ENCODE results near the gene CALML6.
A peak's percentile ranks its signal among the peaks of the same experiment; 100 is the strongest.

CALML6 gene

GRCh38 chr1:1911350-1912041, 3.6 kb upstream of the CALML6 start:
- no peak for DNase-seq (ENCODE audit: low read depth)

DNA sequence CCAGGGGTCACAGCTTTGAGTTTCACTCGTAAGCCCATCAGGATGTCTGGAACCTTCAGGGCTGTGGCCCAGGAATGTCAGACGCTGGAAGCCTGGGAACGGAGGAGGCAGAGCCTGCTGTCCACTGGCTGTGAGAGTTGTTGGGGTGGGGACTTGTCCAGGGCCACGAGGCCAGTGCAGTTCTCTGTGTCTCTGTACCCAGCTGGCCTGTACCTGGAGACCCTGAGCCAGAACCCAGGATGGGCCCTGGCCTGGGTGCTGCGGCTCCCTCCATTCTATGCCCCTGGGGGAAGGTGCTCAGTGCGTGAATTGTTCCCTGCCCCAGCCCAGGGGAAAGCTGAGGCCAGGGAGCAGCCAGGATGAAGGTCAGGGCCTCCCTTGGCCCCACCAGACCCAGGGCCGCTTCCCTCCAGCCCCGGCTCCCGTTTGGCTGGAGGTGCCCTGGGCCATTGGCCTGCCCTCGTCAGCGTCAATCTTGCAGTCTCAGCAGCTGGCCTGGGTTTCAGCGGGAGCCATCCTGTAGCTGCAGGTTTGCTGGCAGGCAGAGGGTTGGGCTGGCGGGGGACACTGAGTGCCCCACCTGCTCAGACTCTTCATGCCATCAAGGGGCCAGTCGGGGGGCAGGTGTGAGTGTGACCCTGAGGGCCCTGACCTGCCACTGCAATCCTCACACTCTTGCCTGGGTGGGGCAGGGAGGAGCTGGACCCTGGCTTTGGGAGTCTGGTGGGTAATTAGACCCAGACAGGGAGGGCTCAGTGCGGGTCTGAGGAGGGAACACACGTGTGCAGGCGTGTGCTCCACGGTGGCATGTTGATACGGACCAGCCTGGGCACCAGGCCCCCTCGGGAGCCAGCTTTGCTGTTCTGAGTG, 724 bp upstream of the CALML6 start:
- no peak for DNase-seq (ENCODE audit: low read depth)

- DNase-seq (ENCODE audit: low read depth) = no peak
Measured at GRCh38 chr1:1915911-1916840, 1.1 kb downstream of the CALML6 start.

- no peak for DNase-seq (ENCODE audit: low read depth)
Measured at GRCh38 chr1:1916851-1917251, 1.8 kb downstream of the CALML6 start.

DNA sequence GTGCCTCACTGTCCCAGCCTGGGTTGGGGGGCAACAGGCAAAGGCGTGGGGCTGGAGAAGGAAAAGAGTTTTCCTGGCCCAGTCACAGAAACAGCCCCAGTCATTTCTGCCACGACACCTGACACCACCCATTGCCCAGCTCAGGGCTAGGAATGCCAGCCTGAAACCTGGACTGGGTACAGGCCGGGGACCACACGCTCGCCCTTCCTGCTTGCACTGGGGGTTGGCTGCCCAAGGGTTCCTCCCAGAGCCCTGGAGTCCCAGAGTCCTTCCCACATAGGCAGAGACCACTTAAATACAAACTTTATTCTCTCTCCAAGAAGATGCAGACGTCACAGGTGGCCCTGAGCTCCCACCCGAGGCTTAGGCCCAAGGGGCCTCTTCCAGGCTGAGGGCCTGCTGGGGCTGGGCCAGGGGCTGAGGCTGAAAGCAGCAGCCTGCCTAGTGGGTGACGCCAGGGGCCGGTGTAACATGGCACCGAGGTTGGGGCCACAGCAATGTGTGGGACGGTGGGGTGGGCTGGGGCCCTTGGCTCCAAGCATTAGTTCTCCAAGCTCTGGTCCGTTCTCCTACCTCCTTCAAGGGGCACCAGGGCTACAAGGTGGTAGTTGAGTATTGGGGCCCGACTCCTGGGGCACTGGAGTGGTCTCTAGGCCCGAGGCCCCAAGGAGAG, 2.4 kb downstream of the CALML6 start:
- DNase-seq (ENCODE audit: low read depth) = no peak

- no peak for DNase-seq (ENCODE audit: low read depth)
Measured at GRCh38 chr1:1917995-1918900, 3.2 kb downstream of the CALML6 start.

DNA sequence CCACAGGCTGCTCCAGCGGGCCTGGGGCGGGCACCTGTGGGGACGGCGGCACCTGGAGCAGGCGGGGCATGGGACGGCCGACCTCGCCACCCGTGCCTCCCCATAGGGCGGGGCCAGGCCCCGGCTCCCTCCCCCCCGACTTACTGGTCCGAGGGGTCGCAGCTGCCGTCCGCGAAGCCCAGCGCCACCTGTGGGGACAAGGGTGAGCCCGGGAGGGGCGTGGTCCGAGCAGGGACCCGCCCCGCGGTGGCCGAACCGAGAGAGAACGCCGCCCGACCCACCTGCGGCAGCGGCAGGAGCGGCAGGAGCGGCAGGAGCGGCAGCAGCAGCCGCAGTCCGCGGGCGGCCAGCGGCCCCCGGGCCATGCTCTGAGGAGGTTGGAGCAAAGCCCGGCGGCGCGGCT, 3.8 kb downstream of the CALML6 start, which contains the start of gene TMEM52:
TSS of gene TMEM52 (minus strand) at position 379 of the 403 bp plus-strand sequence. CDS start at position 365, 14 bp downstream.
- DNase-seq (ENCODE audit: low read depth) = no peak

DNA sequence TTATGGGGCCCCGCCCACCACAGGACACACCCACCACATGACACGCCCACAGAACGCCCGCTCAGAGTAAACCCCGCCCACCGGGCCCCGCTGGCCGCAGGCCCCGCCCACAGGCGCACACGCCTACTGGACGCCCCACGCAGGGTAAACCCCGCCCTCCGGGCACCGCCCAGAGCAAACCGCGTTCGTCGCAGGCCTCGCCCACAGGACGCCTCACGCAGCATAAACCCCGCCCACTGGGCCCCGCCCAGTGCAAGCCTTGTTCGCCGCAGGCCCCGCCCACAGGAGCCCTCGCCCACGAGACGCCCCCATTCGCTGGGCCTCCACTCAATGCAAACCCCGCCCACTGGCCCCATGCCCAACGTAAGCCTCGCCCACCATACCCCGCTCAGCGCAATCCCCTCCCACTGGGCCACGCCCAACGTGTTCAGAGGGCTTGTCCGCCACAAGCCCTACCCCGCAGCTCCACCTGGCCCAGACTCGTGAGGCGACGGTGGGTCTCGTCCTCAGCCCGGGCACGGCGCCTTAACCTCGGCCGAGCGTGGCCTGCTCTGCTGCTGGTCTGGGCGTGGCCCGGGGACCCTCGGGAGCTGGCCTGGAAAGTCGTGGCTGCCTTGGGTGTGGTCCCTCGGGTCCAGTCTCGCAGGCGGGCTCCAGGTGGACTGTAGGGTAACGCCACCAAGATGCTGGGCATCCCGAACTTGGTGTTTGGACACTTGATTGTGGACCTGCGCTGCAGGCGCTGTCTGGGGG, 4.4 kb downstream of the CALML6 start:
- DNase-seq (ENCODE audit: low read depth) = peak; percentile 67

DNA sequence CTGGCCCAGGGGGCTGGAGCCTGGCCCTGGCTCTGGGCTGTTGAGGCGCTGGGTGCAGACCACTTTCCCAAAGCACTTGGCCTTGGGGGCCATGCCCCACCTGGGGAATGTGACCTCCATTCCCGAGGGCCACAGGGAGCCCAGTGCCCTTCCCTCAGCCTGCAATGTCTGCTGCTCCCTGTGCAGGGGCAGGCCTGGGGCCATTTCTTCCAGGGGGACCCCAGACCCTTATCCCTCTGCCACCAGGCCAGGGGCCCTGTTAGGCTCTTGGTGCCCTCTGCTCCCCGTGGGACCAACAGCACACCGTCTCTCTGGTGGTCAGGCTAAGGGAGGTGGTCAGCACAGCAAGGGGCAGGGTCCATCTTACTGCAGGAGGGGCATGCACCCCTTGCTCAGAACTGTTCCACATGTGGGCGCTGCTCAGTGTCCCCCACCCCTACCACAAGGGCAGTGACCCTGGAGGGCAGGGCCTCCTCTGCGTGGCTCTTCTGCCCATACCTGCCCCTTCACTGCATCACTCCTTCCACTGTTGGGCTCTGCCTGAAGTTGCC, 5.1 kb downstream of the CALML6 start:
- DNase-seq (ENCODE audit: low read depth) = no peak

DNA sequence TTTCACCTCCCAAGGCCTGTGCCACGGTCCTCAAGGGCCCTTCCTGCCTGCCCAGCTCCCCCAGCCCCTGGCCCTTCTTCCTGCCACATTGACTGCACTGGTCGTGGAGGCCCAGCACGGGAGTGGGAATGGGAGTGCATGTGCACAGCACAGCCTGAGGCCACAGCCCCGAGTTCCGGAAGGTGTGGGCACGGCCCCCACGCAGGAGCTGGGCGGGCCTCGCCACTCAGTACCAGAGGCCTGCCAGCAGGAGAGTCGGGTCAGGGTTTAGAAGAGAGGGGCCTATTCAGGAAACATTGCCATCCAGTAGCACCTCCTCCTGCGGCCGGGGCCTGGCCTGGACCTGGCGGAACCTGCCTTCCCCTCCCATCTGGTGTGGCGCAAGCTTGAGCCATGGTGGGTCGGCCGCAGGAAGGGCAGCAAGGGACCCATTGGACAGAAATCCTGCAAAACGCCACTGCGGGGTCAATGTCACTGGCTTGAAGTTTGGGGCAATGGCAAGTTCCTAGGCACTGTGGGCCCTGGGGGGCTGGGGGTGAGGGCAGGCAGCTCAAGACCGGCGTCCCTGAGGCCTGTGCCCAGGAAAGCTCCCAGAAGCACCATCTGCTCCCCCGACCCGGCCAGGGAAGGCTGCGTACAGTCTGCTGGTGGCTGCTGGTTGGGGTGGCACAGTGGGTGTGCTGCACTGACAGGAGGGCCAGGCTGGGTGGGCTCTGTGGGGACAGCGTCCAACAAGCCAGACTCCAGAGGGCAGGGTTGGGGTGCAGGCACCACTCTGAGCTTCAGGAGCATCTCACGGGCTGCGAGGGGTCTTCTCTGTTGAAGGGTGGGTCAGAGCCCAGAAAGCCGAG, 5.8 kb downstream of the CALML6 start:
- no peak for DNase-seq (ENCODE audit: low read depth)

DNA sequence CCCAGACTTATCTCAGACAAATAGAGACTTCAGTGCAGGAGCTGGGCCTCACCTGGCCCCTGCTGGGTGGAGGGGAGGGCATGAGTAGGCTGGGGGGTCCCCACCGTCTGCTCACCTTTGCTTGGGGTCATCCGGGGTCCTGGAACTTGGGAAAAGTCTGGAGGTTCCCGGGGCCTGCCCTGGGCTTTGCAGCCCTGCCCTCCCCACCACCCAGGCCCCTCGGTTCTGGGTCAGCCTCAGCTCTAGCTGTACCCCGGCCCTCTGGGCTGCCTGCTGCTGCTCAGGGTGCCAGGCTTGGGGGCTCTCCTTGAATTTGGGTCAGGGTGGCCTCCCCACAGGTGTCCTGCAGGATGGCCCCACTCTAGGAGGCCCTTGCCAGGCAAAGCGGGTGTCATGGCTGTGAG, 6.4 kb downstream of the CALML6 start:
- DNase-seq (ENCODE audit: low read depth) = no peak

DNA sequence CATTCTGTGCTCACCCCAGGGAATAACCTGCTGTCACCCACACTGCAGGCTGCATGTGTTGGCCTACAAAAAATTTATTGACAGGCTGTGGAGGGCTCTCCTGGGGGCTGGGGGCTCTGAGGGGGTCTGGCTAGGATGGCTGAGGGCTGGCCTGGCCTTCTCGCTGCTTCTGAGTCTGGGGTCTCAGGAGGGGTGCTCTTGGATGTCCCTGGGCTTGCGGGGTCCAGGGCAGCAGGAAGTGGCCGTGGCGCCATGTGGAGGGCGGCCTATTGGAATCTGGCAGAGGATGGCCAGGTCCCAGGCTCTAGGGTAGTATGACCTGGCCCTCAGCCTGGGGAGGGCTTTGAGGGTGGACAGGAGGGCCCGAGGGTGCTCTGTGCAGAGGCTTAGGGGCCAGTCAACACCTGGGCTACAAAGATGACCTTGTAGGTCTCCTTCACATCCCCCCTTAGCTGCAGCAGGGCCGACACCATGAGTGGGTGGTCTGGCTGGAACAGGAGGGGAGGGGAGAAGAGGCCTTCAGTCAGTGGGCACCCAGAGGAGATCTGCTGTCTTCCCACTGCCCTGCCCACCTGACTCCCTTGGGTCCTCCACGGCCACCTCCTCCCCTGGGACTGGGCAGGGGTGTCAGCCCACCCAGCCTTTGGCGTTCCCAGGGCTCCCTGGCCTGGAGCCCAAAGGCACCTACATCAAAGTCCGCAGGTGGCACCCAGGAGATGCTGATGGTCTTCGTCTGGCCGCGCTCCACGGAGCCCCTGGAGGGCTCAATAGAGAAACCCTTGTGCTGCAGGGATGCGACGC, 7.0 kb downstream of the CALML6 start:
- no peak for DNase-seq (ENCODE audit: low read depth)

GRCh38 chr1:1922702-1922955, 7.6 kb downstream of the CALML6 start:
- DNase-seq (ENCODE audit: low read depth) = no peak

DNA sequence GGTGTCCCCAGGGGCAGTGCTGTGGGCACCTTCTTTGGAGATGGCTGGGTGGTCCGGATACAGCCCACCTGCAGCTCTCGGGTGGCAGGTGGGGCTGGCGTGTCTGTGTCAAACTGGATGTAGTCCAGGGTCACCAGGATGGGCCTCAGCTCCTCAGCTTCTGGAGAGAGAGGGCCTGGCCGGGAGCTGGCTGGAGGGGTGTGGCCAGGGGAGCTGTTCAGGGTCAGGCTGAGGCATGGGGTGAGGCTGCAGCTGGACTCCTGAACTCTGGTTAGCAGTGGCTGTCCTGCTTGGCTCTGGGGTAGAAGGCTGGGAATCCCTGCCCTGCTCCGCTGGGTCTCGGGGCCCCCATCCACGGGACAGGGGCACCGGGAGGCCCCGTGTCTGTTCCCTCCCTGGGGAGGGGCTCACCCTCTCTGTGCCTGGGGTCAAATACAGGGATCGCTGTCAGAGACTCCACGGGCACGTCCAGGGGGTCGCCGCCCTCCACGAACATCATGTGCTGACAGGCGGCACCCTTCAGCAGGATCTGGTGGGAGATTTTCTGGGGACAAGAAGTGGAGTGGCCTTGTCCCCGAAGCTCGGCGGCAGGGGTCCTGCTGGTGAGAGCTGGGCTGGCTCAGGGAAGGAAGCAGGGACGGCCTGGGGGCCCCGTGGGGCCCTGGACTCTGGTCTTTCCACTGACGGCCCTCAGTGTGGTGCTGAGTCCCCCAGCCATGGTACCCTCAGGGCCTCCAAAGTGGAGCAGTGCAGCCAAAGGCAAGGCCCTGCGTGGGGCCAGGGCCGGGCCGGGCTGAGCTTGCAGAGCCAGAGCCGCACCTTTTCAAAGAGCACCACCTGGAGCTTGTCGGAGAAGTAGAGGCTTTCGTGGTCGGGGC, 8.1 kb downstream of the CALML6 start:
- no peak for DNase-seq (ENCODE audit: low read depth)

DNA sequence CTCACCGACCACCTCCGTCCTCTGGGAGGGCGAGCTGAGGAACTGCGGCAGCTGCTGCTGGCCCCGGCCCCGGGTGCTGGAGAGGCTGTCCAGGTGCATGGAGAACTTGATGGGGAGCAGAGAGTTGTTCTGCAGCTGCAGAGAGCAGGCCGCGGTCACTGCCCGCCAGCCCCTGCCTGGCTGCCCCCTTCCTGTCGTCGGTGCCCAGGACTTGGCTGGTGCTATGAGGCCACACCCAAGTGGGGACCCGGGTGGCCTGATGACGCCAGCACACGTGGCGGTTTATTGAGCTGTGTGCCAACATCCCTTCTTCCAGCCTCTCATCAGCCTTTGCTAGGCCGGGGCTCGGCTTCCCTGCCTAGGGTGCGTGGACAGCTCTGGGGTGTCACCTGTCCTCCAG, 9.3 kb downstream of the CALML6 start:
- no peak for DNase-seq (ENCODE audit: low read depth)

- no peak for DNase-seq (ENCODE audit: low read depth)
Measured at GRCh38 chr1:1924849-1925248, 9.8 kb downstream of the CALML6 start.
